ENCODE measurements around the gene TRERF1. TPM values are rescaled to one million over a fixed set of nuclear protein-coding genes. Genes with fewer than 3 reads are reported as not detected.

TRERF1 gene
- polyA plus RNA-seq, 1 experiment: 3.5 TPM

DNA sequence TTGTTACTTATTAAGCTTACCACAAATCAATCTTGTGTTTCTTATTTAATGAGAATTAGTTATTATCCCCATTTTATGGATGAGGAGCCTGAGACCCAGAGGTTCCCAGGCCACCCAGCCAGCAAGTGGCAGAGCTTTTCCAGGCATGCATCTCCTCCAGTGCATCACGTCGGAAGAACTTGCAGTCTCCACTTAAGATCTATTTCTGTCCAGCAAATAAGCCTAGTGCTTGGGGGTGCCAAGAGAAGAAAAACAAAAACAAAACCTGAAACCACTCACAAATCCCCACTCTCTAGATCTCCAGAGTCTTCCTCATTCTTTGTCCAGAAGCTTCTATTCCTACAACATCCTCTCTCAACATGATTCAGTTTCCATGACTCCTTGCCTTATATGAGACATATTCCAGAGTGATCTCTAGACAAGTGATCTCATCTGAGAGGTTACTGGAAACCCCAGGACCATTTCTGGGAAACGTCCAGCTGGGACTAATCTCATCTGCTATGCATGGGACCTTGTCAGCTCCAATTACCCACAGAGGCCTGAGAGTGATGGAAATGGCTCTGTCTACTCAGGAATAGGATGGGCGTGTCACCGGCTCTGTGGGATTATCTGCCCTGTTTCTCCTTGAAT is 261.1 kb downstream of the TRERF1 start:
- no peaks in the 10 kb centered on the region for H3K36me3 ChIP-seq (ENCODE audit: control insufficient read depth, insufficient read depth, low read length)
- ChIA-PET POLR2A (no interaction called here), CTCF (interaction anchor here (1.2 to 1.3 kb wide), 2 partner anchors 24 kb away, joined by 4 to 7 read pairs; no protein-coding TSS in a partner anchor)
- no peak overlapping the region for H3K4me3 ChIP-seq (ENCODE audit: low read depth, low read length)
- no peaks in the 10 kb centered on the region for H3K27me3 ChIP-seq (ENCODE audit: control insufficient read depth, insufficient read depth, low read length)
- DNase-seq (ENCODE audit: low read depth): no peak
- TF ChIP-seq, protein P1, sequence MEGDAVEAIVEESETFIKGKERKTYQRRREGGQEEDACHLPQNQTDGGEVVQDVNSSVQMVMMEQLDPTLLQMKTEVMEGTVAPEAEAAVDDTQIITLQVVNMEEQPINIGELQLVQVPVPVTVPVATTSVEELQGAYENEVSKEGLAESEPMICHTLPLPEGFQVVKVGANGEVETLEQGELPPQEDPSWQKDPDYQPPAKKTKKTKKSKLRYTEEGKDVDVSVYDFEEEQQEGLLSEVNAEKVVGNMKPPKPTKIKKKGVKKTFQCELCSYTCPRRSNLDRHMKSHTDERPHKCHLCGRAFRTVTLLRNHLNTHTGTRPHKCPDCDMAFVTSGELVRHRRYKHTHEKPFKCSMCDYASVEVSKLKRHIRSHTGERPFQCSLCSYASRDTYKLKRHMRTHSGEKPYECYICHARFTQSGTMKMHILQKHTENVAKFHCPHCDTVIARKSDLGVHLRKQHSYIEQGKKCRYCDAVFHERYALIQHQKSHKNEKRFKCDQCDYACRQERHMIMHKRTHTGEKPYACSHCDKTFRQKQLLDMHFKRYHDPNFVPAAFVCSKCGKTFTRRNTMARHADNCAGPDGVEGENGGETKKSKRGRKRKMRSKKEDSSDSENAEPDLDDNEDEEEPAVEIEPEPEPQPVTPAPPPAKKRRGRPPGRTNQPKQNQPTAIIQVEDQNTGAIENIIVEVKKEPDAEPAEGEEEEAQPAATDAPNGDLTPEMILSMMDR (IDR thresholded peaks at IDR 0.05; ENCODE audit: insufficient read depth, low read depth, low read length): no peak

DNA sequence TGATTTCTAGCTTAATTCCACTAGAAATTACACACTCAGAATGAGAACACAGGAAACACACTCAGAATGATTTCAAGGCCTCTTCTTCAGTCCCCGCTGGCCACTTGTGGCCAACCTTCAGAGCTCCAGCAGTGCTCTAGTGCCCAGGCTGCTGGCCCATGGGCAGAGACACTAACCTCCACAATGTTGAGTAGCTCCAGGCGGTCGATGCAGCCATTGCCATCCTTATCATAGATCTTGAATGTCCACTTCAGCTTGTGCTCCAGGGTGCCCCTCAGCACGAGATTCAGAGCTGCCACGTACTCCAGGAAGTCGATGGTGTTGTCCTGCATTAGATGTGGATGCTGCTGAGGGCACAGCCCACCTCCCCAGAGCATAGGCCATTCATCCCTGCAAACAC is 263.3 kb downstream of the TRERF1 start:
- POLR2A ChIA-PET: interaction anchor here (0.7 kb wide), 1 partner anchor 23 kb away, joined by 4 read pairs; no protein-coding TSS in a partner anchor
- H3K4me3 ChIP-seq (ENCODE audit: low read depth, low read length): no peak overlapping the region
- H3K27me3 ChIP-seq (ENCODE audit: control insufficient read depth, insufficient read depth, low read length): no peaks in the 10 kb centered on the region
- H3K36me3 ChIP-seq (ENCODE audit: control insufficient read depth, insufficient read depth, low read length): no peaks in the 10 kb centered on the region
- DNase-seq (ENCODE audit: low read depth): no peak
- TF ChIP-seq, protein P1 (IDR thresholded peaks at IDR 0.05; ENCODE audit: insufficient read depth, low read depth, low read length): no peak
- CTCF ChIA-PET: interaction anchor here (0.6 to 1.7 kb wide), 3 partner anchors 26 to 359 kb away, joined by 3 to 6 read pairs (median 4); no protein-coding TSS in a partner anchor

DNA sequence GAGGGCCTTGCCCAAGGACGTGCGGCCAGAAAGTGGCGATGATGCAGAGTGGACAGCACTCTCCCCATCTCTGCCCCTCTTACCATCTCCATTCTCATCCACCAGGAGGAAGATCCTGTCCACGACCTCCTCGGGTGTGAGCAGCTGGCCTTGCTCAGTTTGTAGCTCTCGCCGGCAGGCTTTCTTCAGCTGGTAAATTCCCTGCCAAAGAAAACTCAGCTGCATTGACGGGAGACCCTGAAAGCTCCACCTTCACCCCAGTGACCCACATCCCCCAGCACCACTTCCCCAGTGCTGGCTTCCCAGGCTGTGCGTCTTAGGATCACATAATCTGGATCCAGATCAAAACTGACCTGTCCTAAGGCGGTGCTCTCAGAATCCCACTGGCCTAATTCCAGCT is 266.1 kb downstream of the TRERF1 start:
- no peak for DNase-seq (ENCODE audit: low read depth)
- H3K27me3 ChIP-seq (ENCODE audit: control insufficient read depth, insufficient read depth, low read length): no peaks in the 10 kb centered on the region
- TF ChIP-seq, protein P1 (IDR thresholded peaks at IDR 0.05; ENCODE audit: insufficient read depth, low read depth, low read length): no peak
- POLR2A ChIA-PET: no interaction called here
- H3K36me3 ChIP-seq (ENCODE audit: control insufficient read depth, insufficient read depth, low read length): no peaks in the 10 kb centered on the region
- CTCF ChIA-PET: interaction anchor here (1.0 kb wide), 1 partner anchor 18 kb away, joined by 4 read pairs; no protein-coding TSS in a partner anchor
- H3K4me3 ChIP-seq (ENCODE audit: low read depth, low read length): no peak overlapping the region

DNA sequence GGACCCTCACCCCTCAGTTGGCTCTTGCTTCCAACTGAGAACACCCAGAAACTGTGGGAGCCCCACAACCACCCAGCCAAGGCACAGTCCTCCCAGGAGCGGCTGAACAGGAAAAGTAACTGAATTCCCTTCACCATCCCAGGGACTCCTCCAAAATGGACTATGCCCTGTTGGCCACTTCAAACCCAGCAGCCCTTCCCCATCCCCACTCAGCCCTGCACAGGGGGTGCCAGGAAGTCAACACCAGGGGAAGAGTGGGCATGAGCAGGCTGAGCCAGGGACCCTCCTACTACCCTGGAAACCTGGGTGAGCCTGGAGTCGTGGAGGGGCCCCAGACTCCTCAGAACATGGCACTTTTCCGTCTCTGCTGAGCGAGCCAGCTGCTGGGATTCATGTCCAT is 267.3 kb downstream of the TRERF1 start:
- Histone ChIP-seq H3K36me3 (ENCODE audit: control insufficient read depth, insufficient read depth, low read length) (no peaks in the 10 kb centered on the region), H3K4me3 (ENCODE audit: low read depth, low read length) (no peak overlapping the region), H3K27me3 (ENCODE audit: control insufficient read depth, insufficient read depth, low read length) (no peaks in the 10 kb centered on the region)
- ChIA-PET POLR2A (no interaction called here), CTCF (interaction anchor here (1.0 kb wide), 1 partner anchor 17 kb away, joined by 4 read pairs; no protein-coding TSS in a partner anchor)
- TF ChIP-seq, protein P1 (IDR thresholded peaks at IDR 0.05; ENCODE audit: insufficient read depth, low read depth, low read length): no peak
- DNase-seq (ENCODE audit: low read depth): no peak

DNA sequence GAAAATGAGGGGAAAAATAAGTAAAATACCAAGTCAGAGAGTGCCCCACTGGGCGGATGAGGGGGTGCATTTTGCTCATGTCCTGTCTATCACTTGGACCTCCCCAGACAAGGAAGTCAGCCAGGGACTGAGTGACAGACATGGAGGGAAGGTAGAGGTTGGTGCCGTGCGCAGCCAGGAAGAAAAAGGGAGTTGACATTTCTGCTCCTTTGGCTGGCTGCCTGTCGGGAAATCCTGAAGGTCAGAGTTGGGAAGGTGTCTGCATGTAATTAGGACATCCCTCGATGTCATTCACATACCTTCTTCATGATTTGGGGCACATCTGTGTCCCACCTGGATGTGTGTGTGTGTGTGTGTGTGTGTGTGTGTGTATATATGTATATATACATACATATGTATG is 269.6 kb downstream of the TRERF1 start:
- POLR2A ChIA-PET: no interaction called here
- Histone ChIP-seq H3K27me3 (ENCODE audit: control insufficient read depth, insufficient read depth, low read length) (no peaks in the 10 kb centered on the region), H3K36me3 (ENCODE audit: control insufficient read depth, insufficient read depth, low read length) (no peaks in the 10 kb centered on the region), H3K4me3 (ENCODE audit: low read depth, low read length) (no peak overlapping the region)
- no peak for DNase-seq (ENCODE audit: low read depth)
- CTCF ChIA-PET: no interaction called here
- TF ChIP-seq, protein P1 (IDR thresholded peaks at IDR 0.05; ENCODE audit: insufficient read depth, low read depth, low read length): no peak
